WTC11 (cell line): Measurements from ENCODE around the gene GNS. TPM values are rescaled to one million over a fixed set of nuclear protein-coding genes. Genes with fewer than 3 reads are reported as not detected.

ENCODE experiments used
- ATAC-seq: fragments of 200-7000 bp; cut with Tn5 transposase; 2 replicates; pipeline ENCODE4 v1.10.0; 2021; ENCODE audit warnings: mild to moderate bottlenecking, moderate library complexity
- CTCF ChIA-PET: fragments of 300-600 bp; sonication (Branson Sonifier 250); formaldehyde crosslinking; loops from one replicate; lab custom pipeline; 2021; ENCODE audit warnings: antibody characterized with exemption; lab: Charles Lee
- POLR2A ChIA-PET: fragments of 350-600 bp; sonication (Branson Sonifier 250); formaldehyde crosslinking; loops from one replicate; lab custom pipeline; 2021; ENCODE audit warnings: antibody characterized with exemption; lab: Charles Lee
- DNase-seq: peaks from one replicate; pipeline ENCODE4 v3.0.0; 2021; ENCODE audit warnings: low spot score
- H3K27ac Mint-ChIP-seq: 2 replicates; pipeline ENCODE4 v1.8.0; 2021; ENCODE audit warnings: mixed read lengths
- H3K27me3 Mint-ChIP-seq: 2 replicates; pipeline ENCODE4 v1.8.0; 2021; ENCODE audit warnings: low read depth, mild to moderate bottlenecking, moderate library complexity, mixed read lengths
- H3K36me3 Mint-ChIP-seq: 2 replicates; pipeline ENCODE4 v1.8.0; 2021; ENCODE audit warnings: mixed read lengths
- H3K4me1 Mint-ChIP-seq: 2 replicates; pipeline ENCODE4 v1.8.0; 2022; ENCODE audit warnings: mixed read lengths
- H3K4me3 Mint-ChIP-seq: 2 replicates; pipeline ENCODE4 v1.8.0; 2021; ENCODE audit warnings: mild to moderate bottlenecking, moderate library complexity, mixed read lengths
- H3K9me3 Mint-ChIP-seq: 2 replicates; pipeline ENCODE4 v1.8.0; 2021; ENCODE audit warnings: mixed read lengths
- EMX1 ChIP-seq: fragments of 250-450 bp; sonication (Bioruptor Pico); IDR thresholded peaks from 2 replicates; pipeline ENCODE4 v1.8.0; 2021; ENCODE audit warnings: mild to moderate bottlenecking
- FOXJ3 ChIP-seq: sonication (generic); formaldehyde crosslinking; IDR thresholded peaks from 2 replicates; pipeline ENCODE4 v1.9.0; 2021; ENCODE audit warnings: missing genetic modification reagents, mild to moderate bottlenecking, borderline replicate concordance
- GABPB1 ChIP-seq: sonication (generic); formaldehyde crosslinking; IDR thresholded peaks from 2 replicates; pipeline ENCODE4 v1.8.1; 2023; ENCODE audit warnings: mild to moderate bottlenecking, missing genetic modification reagents
- GTF2I ChIP-seq: fragments of 250-450 bp; sonication (Bioruptor Pico); conservative IDR thresholded peaks from 2 replicates; pipeline ENCODE4 v1.4.0; 2021; ENCODE audit warnings: mild to moderate bottlenecking
- JUN ChIP-seq: sonication (generic); formaldehyde crosslinking; IDR thresholded peaks from 2 replicates; pipeline ENCODE4 v1.8.0; 2023; ENCODE audit warnings: mild to moderate bottlenecking, missing genetic modification reagents
- NR1H2 ChIP-seq: sonication (generic); formaldehyde crosslinking; IDR thresholded peaks from 2 replicates; pipeline ENCODE4 v1.9.0; 2021; ENCODE audit warnings: mild to moderate bottlenecking, moderate library complexity, missing genetic modification reagents
- OVOL2 ChIP-seq: fragments of 250-450 bp; sonication (Bioruptor Pico); IDR thresholded peaks from 2 replicates; pipeline ENCODE4 v1.9.0; 2021; ENCODE audit warnings: mild to moderate bottlenecking, borderline replicate concordance
- PRRX2 ChIP-seq: fragments of 250-450 bp; sonication (Bioruptor Pico); IDR thresholded peaks from 2 replicates; pipeline ENCODE4 v1.8.0; 2021; ENCODE audit warnings: mild to moderate bottlenecking
- RELA ChIP-seq: sonication (generic); formaldehyde crosslinking; IDR thresholded peaks from 2 replicates; pipeline ENCODE4 v1.8.1; 2022; ENCODE audit warnings: missing genetic modification reagents, mild to moderate bottlenecking, borderline replicate concordance
- ZNF317 ChIP-seq: sonication (generic); formaldehyde crosslinking; IDR thresholded peaks from 2 replicates; pipeline ENCODE4 v1.8.1; 2023; ENCODE audit warnings: low read depth, mild to moderate bottlenecking, moderate library complexity, missing genetic modification reagents, borderline replicate concordance
- ZNF396 ChIP-seq: fragments of 250-450 bp; sonication (Bioruptor Pico); IDR thresholded peaks from 2 replicates; pipeline ENCODE4 v1.8.0; 2021; ENCODE audit warnings: mild to moderate bottlenecking, moderate library complexity, borderline replicate concordance
- ZNF416 ChIP-seq: fragments of 250-450 bp; sonication (Bioruptor Pico); IDR thresholded peaks from 2 replicates; pipeline ENCODE4 v1.9.0; 2021; ENCODE audit warnings: mild to moderate bottlenecking, inconsistent platforms
- total RNA-seq: library from RNA; stranded (reverse); gene quantifications from 3 replicates; pipeline ENCODE4 v1.2.3, GENCODE V29; 2021
- TF ChIP-seq, protein P1 (sequence below): fragments of 250-450 bp; sonication (Bioruptor Pico); IDR thresholded peaks from 2 replicates; pipeline ENCODE4 v2.1.2; 2022; ENCODE audit warnings: mild to moderate bottlenecking, moderate library complexity
- TF ChIP-seq, protein P2 (sequence below): sonication (generic); formaldehyde crosslinking; IDR thresholded peaks from 2 replicates; pipeline ENCODE4 v1.8.1; 2022; ENCODE audit warnings: mild to moderate bottlenecking, missing genetic modification reagents, moderate library complexity, borderline replicate concordance
- TF ChIP-seq, protein P3 (sequence below): sonication (generic); formaldehyde crosslinking; IDR thresholded peaks from 2 replicates; pipeline ENCODE4 v1.8.1; 2022; ENCODE audit warnings: low read depth, missing genetic modification reagents, borderline replicate concordance
- TF ChIP-seq, protein P4 (sequence below): sonication (generic); formaldehyde crosslinking; IDR thresholded peaks from 2 replicates; pipeline ENCODE4 v1.8.0; 2022; ENCODE audit warnings: mild to moderate bottlenecking, missing genetic modification reagents
- TF ChIP-seq, protein P5 (sequence below): sonication (generic); formaldehyde crosslinking; IDR thresholded peaks from 2 replicates; pipeline ENCODE4 v1.8.1; 2022; ENCODE audit warnings: mild to moderate bottlenecking, moderate library complexity, missing genetic modification reagents
- TF ChIP-seq, protein P6 (sequence below): sonication (generic); formaldehyde crosslinking; conservative IDR thresholded peaks from 2 replicates; pipeline ENCODE4 v1.8.1; 2023; ENCODE audit warnings: mild to moderate bottlenecking, low read depth, missing genetic modification reagents, moderate library complexity
- TF ChIP-seq, protein P7 (sequence below): fragments of 200-600 bp; IDR thresholded peaks from 2 replicates; pipeline ENCODE4 v1.8.0; 2022; ENCODE audit warnings: antibody characterized with exemption
- TF ChIP-seq, protein P8 (sequence below): sonication (generic); formaldehyde crosslinking; IDR thresholded peaks from 2 replicates; pipeline ENCODE4 v1.8.1; 2023; ENCODE audit warnings: mild to moderate bottlenecking, moderate library complexity, missing genetic modification reagents

GNS gene
- total RNA-seq, 1 experiment from 2014 or later, result 24.7 TPM

DNA sequence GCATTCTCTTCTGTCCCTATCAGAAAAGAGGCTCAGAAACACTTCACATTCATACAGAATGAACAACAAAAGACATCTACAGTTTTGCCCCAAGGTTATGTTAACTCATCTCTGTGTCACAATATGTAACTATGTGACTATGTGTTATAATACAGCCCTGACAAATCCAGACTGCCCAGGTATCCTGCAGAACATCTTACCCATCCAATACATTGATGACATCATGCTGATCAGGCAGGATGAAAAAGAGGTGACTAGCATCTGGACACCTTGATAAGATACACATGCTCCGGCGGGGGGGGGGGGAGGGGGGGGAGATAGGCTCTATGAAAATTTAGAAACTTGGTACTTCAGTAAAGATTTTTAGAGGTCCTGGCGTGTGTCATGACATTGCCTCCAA, 8.3 kb upstream of the GNS start:
- H3K9me3 Mint-ChIP-seq, result peaks cover 4% of the 10 kb centered on the region; the same call in 1 of the 2 replicates
- H3K36me3 Mint-ChIP-seq, result no peaks in the 10 kb centered on the region
- ATAC-seq (no peak), DNase-seq (no peak)
- TF ChIP-seq, protein P1, sequence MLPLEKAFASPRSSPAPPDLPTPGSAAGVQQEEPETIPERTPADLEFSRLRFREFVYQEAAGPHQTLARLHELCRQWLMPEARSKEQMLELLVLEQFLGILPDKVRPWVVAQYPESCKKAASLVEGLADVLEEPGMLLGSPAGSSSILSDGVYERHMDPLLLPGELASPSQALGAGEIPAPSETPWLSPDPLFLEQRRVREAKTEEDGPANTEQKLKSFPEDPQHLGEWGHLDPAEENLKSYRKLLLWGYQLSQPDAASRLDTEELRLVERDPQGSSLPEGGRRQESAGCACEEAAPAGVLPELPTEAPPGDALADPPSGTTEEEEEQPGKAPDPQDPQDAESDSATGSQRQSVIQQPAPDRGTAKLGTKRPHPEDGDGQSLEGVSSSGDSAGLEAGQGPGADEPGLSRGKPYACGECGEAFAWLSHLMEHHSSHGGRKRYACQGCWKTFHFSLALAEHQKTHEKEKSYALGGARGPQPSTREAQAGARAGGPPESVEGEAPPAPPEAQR (CRISPR knock-in tag), result no peak
- H3K27ac Mint-ChIP-seq, result no peak overlapping the region
- ChIA-PET CTCF (no interaction called here), POLR2A (no interaction called here)
- no peaks in the 10 kb centered on the region for H3K4me1 Mint-ChIP-seq
- no peak overlapping the region for H3K4me3 Mint-ChIP-seq
- H3K27me3 Mint-ChIP-seq, result peaks cover 6% of the 10 kb centered on the region

DNA sequence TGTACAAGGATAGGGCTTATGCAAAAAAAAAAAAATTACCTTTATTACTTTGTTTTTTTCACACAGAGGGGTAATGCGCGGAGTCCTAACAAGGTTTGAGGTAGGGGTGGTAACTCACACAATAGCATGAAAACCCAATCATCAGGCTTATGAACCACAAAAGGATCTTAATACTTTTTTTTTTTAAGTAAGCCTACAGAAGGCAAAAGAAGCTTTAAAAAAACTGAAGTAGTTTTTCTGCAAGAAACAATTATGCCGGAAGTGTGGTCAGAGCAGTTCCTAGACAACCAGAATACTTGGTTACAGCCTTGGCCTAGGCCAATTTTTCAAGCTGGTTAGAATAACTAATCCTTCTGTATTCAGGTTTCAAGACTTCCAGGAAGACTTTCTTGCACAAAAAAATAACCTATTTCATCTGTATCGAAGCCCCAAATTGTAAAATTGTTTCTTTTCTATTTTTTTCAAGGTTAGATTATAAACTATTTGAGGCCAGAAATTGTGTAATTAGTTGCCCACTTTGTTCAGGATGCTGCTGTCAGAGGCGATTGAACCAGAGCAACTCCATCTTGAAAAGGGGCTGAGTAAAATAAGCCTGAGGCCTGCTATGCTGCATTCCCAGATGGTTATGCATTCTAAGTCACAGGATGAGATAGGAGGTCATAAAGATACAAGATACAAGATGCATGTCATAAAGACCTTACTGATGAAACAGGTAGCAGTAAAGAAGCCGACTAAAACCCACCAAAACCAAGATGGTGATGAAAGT, 1.8 kb upstream of the GNS start:
- no peaks in the 10 kb centered on the region for H3K36me3 Mint-ChIP-seq
- CTCF ChIA-PET, result interaction anchor here (2.1 kb wide), 1 partner anchor 41 kb away, joined by 6 read pairs; no protein-coding TSS in a partner anchor
- H3K4me3 Mint-ChIP-seq, result no peak overlapping the region
- H3K27me3 Mint-ChIP-seq, result no peaks in the 10 kb centered on the region
- POLR2A ChIA-PET, result no interaction called here
- DNase-seq (no peak), ATAC-seq (no peak)
- H3K4me1 Mint-ChIP-seq, result peaks cover 14% of the 10 kb centered on the region
- H3K9me3 Mint-ChIP-seq, result no peaks in the 10 kb centered on the region
- no peak overlapping the region for H3K27ac Mint-ChIP-seq
- TF ChIP-seq NR1H2 (CRISPR knock-in tag) (no peak), GTF2I (no peak), ZNF416 (CRISPR knock-in tag) (no peak), FOXJ3 (CRISPR knock-in tag) (no peak), JUN (CRISPR knock-in tag) (no peak), EMX1 (no peak), GABPB1 (CRISPR knock-in tag) (no peak), PRRX2 (no peak), ZNF317 (CRISPR knock-in tag) (no peak), ZNF396 (CRISPR knock-in tag) (no peak), OVOL2 (CRISPR knock-in tag) (no peak), RELA (CRISPR knock-in tag) (no peak)
- TF ChIP-seq, protein P2, sequence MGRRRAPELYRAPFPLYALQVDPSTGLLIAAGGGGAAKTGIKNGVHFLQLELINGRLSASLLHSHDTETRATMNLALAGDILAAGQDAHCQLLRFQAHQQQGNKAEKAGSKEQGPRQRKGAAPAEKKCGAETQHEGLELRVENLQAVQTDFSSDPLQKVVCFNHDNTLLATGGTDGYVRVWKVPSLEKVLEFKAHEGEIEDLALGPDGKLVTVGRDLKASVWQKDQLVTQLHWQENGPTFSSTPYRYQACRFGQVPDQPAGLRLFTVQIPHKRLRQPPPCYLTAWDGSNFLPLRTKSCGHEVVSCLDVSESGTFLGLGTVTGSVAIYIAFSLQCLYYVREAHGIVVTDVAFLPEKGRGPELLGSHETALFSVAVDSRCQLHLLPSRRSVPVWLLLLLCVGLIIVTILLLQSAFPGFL, result no peak
- TF ChIP-seq, protein P3, sequence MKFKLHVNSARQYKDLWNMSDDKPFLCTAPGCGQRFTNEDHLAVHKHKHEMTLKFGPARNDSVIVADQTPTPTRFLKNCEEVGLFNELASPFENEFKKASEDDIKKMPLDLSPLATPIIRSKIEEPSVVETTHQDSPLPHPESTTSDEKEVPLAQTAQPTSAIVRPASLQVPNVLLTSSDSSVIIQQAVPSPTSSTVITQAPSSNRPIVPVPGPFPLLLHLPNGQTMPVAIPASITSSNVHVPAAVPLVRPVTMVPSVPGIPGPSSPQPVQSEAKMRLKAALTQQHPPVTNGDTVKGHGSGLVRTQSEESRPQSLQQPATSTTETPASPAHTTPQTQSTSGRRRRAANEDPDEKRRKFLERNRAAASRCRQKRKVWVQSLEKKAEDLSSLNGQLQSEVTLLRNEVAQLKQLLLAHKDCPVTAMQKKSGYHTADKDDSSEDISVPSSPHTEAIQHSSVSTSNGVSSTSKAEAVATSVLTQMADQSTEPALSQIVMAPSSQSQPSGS (CRISPR knock-in tag), result no peak
- TF ChIP-seq, protein P4, sequence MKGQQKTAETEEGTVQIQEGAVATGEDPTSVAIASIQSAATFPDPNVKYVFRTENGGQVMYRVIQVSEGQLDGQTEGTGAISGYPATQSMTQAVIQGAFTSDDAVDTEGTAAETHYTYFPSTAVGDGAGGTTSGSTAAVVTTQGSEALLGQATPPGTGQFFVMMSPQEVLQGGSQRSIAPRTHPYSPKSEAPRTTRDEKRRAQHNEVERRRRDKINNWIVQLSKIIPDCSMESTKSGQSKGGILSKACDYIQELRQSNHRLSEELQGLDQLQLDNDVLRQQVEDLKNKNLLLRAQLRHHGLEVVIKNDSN, result no peak
- TF ChIP-seq, protein P5, sequence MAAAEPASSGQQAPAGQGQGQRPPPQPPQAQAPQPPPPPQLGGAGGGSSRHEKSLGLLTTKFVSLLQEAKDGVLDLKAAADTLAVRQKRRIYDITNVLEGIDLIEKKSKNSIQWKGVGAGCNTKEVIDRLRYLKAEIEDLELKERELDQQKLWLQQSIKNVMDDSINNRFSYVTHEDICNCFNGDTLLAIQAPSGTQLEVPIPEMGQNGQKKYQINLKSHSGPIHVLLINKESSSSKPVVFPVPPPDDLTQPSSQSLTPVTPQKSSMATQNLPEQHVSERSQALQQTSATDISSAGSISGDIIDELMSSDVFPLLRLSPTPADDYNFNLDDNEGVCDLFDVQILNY, result no peak
- TF ChIP-seq, protein P6, sequence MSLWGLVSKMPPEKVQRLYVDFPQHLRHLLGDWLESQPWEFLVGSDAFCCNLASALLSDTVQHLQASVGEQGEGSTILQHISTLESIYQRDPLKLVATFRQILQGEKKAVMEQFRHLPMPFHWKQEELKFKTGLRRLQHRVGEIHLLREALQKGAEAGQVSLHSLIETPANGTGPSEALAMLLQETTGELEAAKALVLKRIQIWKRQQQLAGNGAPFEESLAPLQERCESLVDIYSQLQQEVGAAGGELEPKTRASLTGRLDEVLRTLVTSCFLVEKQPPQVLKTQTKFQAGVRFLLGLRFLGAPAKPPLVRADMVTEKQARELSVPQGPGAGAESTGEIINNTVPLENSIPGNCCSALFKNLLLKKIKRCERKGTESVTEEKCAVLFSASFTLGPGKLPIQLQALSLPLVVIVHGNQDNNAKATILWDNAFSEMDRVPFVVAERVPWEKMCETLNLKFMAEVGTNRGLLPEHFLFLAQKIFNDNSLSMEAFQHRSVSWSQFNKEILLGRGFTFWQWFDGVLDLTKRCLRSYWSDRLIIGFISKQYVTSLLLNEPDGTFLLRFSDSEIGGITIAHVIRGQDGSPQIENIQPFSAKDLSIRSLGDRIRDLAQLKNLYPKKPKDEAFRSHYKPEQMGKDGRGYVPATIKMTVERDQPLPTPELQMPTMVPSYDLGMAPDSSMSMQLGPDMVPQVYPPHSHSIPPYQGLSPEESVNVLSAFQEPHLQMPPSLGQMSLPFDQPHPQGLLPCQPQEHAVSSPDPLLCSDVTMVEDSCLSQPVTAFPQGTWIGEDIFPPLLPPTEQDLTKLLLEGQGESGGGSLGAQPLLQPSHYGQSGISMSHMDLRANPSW (CRISPR knock-in tag), result no peak
- TF ChIP-seq, protein P7, sequence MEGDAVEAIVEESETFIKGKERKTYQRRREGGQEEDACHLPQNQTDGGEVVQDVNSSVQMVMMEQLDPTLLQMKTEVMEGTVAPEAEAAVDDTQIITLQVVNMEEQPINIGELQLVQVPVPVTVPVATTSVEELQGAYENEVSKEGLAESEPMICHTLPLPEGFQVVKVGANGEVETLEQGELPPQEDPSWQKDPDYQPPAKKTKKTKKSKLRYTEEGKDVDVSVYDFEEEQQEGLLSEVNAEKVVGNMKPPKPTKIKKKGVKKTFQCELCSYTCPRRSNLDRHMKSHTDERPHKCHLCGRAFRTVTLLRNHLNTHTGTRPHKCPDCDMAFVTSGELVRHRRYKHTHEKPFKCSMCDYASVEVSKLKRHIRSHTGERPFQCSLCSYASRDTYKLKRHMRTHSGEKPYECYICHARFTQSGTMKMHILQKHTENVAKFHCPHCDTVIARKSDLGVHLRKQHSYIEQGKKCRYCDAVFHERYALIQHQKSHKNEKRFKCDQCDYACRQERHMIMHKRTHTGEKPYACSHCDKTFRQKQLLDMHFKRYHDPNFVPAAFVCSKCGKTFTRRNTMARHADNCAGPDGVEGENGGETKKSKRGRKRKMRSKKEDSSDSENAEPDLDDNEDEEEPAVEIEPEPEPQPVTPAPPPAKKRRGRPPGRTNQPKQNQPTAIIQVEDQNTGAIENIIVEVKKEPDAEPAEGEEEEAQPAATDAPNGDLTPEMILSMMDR, result no peak
- TF ChIP-seq, protein P8, sequence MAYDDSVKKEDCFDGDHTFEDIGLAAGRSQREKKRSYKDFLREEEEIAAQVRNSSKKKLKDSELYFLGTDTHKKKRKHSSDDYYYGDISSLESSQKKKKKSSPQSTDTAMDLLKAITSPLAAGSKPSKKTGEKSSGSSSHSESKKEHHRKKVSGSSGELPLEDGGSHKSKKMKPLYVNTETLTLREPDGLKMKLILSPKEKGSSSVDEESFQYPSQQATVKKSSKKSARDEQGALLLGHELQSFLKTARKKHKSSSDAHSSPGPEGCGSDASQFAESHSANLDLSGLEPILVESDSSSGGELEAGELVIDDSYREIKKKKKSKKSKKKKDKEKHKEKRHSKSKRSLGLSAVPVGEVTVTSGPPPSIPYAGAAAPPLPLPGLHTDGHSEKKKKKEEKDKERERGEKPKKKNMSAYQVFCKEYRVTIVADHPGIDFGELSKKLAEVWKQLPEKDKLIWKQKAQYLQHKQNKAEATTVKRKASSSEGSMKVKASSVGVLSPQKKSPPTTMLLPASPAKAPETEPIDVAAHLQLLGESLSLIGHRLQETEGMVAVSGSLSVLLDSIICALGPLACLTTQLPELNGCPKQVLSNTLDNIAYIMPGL (CRISPR knock-in tag), result no peak
